NCI-H2196 (cell line): Measurements from ENCODE around the gene CLDND2.
"Not testable (repeated sequence)": the region's sequence is repeated elsewhere in the genome, so short reads cannot be mapped to it uniquely, and the experiment has no call there.

Experiments
- DNase-seq: peaks from one replicate; lab custom pipeline; 2025; ENCODE audit not compliant: unreplicated experiment; lab: John Stamatoyannopoulos, UW

CLDND2 gene, protein sequence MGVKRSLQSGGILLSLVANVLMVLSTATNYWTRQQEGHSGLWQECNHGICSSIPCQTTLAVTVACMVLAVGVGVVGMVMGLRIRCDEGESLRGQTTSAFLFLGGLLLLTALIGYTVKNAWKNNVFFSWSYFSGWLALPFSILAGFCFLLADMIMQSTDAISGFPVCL

DNA sequence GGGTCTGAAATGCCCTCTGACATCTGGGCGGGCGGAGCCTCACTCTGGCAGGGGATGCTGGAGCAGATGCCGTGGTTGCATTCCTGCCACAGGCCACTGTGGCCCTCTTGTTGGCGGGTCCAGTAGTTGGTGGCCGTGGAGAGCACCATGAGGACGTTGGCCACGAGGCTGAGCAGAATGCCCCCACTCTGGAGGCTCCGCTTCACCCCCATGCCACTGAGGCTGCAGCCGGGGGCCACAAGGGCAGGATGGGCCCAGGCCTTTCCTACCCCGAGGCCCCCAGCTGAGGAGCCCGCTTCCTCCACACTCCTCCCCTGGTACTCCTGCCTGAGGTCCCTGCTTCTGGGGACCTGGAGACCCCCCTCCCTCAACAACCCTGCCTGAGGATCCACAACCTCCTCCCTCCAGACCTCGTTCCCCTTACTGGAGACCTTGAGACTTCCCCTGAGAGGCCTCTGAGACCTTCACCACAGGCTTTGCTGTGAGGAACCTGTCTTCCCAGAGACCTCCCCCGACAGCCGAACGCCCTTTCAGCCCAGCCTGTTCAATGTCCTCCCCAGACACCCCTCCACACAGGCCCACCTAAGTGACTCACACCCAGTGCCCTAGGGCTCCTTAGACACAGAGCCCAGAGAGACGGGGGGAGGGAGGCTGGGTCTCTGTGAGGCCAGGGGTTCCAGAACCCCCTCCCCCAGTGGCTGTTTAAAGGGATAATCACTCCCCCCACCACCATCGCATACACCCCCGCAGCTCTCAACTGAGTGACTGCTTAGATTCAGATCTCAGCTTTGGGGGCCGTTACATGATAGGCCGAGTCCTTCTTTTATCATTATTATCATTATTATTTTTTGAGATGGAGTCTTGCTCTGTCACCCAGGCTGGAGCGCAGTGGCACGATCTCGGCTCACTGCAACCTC lies at the start of gene CLDND2:
CLDND2 (minus strand) TSS at position 638 of the 917 bp plus-strand sequence; CDS start at position 212, 426 bp downstream.
- DNase-seq: no peak

GRCh38 chr19:51417810-51418157 lies 49.0 kb upstream of the CLDND2 start:
- DNase-seq: no peak

DNA sequence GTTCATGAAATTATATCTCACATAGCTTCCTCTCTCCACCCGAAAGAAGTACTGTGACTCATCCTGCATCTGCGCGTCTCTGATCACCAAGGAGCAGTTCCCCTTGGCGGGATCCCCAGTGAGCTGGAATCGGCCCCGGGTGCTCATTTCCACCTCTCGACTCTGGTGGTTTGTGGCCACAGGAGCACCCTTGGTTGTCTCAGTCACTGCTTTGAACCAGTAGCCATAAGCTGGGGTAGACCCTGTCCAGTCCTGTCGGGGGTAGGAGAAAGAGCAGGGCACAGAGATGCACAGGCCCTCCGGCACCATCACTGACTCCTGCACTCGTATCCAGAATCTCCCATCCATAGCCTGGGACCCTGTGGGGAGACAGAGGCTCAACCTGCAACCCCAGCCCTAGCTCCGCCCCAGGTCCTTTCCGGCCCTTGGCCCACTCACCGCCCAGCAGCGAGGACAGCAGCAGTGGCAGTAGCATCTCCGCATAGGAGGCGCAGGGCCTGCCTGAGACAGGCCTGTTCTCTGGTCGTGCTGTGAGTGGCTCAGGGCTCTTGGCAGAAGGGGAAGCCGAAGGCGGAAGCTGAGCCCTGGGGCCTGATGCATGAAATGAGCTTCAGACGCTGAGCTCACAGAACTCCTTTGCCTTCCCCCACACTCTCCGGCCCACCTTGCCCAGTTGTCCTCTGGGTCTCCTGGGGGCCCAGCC lies 48.5 kb upstream of the CLDND2 start, which contains the start of gene SIGLEC10:
SIGLEC10 (minus strand) TSS at position 536 of the 703 bp plus-strand sequence; CDS start at position 475, 61 bp downstream.
- no peak for DNase-seq

- DNase-seq: not testable (repeated sequence)
These were observed 47.6 kb upstream of the CLDND2 start for GRCh38 chr19:51416422-51416821.

- DNase-seq: no peak
These were observed 46.4 kb upstream of the CLDND2 start for GRCh38 chr19:51415187-51415586.

- DNase-seq: no peak
These were observed 42.3 kb upstream of the CLDND2 start for GRCh38 chr19:51410950-51411748.

DNA sequence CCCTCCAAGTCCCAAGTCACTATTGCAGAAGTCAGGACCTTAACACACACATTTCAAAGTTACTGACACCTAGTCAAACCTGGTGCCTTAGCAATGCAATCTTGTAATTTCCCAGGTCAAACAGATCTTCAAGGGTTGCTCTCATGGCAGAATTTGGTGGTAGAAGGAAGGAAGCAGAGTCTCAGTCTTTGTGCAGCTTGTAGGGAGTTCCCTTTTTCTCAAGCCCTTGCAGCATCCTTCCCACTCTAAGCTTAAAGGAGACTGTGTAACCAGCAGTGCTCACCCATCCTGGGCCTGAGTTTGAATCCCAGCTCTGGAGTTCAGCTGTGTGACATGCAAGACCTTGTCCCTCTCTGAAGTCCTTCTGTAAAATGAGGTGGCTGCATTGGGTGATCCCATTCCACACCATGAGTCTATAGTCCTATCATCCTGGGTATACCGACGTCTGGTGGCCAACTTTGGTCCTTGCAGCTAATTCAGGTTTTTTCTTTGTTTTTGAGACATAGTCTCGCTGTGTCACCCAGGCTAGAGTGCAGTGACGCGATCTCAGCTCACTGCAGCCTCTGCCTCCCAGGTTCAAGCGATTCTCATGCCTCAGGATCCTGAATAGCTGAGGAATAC lies 38.8 kb upstream of the CLDND2 start:
- DNase-seq: no peak

DNA sequence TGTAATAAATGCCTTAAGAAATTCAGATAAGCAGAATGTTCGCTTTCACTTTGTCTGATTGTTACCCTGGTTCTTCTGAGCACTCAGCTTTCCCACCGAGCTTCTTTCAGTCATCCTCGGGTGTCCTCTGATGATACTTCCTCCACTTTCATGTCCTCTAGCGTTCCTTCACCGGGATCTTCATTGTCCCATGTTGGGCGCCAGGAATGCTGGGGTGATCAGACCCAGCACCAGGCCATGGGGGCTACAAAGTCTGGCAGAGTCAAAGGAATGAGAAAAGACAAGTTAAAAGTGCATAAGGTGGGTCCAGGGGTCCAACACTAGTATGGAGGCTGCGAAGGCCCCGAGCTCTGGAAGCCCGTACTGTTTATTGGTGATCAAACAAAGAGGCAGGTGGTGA lies 33.3 kb upstream of the CLDND2 start:
- DNase-seq: no peak

- not testable (repeated sequence) for DNase-seq
These were observed 31.1 kb upstream of the CLDND2 start for GRCh38 chr19:51399936-51400335.

DNA sequence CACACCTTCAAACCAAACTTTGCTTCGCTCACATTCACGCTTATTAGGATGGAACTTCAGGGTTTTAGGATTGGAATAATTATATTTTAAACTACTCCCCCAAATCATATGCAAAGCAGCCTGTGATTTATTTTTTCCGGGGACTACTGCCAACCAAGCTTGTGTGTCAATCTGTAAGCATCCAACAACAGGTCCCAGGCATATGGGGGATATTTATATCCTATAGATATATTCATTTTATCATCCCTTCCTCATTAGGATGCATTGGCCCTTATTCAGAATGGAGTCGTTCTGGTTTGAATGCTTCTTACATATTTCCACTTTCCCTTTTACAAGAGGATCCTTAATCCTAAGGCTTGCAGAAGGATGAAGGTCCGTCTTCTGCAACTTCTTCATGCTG lies 30.4 kb upstream of the CLDND2 start:
- no peak for DNase-seq

DNA sequence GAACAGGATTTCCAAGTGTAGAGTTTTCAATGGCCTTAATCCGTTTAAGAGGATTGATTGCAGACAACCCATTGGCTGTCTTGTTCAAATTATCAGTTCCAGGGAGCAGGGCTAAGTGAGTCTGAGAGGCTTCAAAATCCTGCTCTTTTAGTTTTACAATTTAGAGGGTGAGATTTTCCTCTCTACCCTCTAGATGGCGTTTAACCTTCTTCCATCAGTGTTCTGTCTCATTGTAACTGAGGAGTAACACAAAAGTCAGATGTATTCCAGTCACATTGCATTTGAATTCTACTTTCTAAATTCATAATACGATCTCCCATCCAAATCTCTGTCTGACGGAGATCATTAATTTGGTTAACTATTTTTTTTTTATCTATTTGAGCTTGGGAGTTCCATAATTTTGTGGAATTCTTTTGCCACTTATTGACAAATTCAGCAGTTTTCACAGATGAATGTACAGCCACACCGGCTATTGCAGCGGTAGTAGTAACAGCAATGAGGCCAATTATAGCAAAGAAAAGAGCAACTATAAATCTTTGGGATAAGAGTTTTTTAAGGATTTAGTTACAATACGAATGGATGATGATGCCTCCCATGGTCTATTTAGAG lies 29.4 kb upstream of the CLDND2 start:
- peak; percentile 15 for DNase-seq

DNA sequence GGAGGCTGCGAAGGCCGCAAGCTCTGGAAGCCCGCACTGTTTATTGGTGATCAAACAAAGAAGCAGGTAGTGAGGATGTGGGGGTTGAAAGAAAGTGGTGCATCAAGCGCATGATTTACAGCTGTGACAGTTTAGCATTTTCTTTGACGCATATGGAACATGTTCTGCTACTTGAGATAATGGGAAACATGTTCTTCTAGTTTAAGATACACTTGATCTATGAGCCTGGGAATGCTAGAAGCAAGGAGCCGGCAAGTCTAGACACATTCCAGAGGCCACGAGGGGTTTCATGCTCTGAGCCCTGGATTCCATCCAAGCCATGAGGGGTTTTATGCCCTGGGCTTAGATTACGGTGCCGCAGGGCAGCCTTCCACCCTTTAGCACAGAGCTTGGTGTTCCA lies 28.6 kb upstream of the CLDND2 start:
- not testable (repeated sequence) for DNase-seq

GRCh38 chr19:51396175-51396574 lies 27.4 kb upstream of the CLDND2 start:
- DNase-seq: no peak

GRCh38 chr19:51394050-51394836 lies 25.4 kb upstream of the CLDND2 start:
- no peak for DNase-seq

- no peak for DNase-seq
These were observed 23.9 kb upstream of the CLDND2 start for GRCh38 chr19:51392701-51393100.

- no peak for DNase-seq
These were observed 22.3 kb upstream of the CLDND2 start for GRCh38 chr19:51391073-51391611.

DNA sequence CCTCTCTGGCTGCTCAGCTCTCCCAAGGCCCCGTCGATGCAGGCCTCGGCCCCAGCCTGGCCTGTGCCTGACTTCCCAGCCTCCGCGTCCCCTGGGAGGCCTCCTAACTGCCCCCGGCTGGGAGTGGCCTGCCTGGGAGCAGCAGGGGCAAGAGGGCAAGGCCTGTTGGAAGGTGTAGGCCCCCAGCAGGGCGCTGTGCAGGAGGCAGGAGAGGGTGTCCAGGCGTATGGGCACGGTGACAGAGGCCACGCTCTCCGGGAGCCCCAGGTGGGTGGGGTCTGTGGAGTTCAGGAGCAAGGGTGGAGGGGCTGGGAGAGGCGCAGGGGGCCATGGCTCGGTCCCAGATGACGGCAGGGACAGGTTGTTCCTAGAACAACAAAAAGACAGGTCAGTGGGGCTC lies 20.3 kb upstream of the CLDND2 start:
- no peak for DNase-seq

DNA sequence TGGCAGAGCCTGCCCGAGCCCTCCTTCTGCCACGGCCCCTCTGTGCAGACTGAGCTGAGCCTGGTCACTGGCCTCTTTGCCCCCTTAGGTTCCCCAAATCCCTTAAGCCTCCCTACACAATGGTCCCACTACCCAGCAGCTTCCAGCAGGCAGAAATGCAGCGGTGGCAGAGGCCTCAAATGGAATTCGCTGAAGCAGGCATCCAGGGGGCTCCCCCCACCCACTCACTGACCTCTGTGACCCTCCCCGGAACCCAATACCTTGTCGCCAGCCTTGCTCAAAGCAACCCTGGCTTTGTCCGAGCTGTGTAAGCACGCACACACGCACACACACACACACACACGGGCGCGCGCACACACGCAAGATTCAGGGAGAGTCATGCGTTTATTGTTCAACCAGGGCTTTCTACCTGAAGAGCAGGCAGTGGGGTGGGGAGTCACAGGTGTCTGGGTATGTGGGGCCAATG lies 19.2 kb upstream of the CLDND2 start, which contains the start of gene LIM2:
LIM2 (minus strand) TSS at position 51 of the 466 bp plus-strand sequence. CDS start 531 bp downstream, outside the sequence.
- no peak for DNase-seq
